Natural killer cell (primary cell): Measurements from ENCODE around the gene PLPP7. TPM values are rescaled to one million over a fixed set of nuclear protein-coding genes. Genes with fewer than 3 reads are reported as not detected.
A peak's percentile ranks its signal among the peaks of the same experiment; 100 is the strongest.

Experiments used
- ATAC-seq, 3 donors: fragments of 150-1000 bp in 2 of 3; fragments of 200-7000 bp in 1 of 3; cut with Tn5 transposase; 1 replicate in 1 of 3; 2 replicates in 2 of 3; pipeline ENCODE4 v1.10.0; 2021; ENCODE audit warnings: mild to moderate bottlenecking in 2 of 3, moderate library complexity in 2 of 3
- DNase-seq, 2 donors: peaks; one replicate each; pipeline versions ENCODE4 v3.0.0 to v3.0.0-alpha.2; 2013 to 2021; ENCODE audit warnings: mixed read lengths in 1 of 2
- H3K27ac ChIP-seq: one replicate; pipeline ENCODE4 v1.5.1; 2013; ENCODE audit warnings: mild to moderate bottlenecking, low read length
- H3K27me3 ChIP-seq: one replicate; pipeline ENCODE4 v1.6.1; 2013; ENCODE audit warnings: low read length; ENCODE audit not compliant: control insufficient read depth, insufficient read depth
- H3K36me3 ChIP-seq: one replicate; pipeline ENCODE4 v1.6.1; 2013; ENCODE audit warnings: low read length; ENCODE audit not compliant: control insufficient read depth, insufficient read depth
- H3K4me1 ChIP-seq: one replicate; pipeline ENCODE4 v1.6.1; 2013; ENCODE audit warnings: low read length; ENCODE audit not compliant: control insufficient read depth, insufficient read depth
- H3K4me3 ChIP-seq: one replicate; pipeline ENCODE4 v1.5.1; 2013; ENCODE audit warnings: low read length
- H3K9me3 ChIP-seq: one replicate; pipeline ENCODE4 v1.6.1; 2013; ENCODE audit warnings: low read length; ENCODE audit not compliant: control insufficient read depth, insufficient read depth
- H3K27ac Mint-ChIP-seq, 2 donors: one replicate each; pipeline ENCODE4 v1.8.0; 2022; ENCODE audit warnings: mild to moderate bottlenecking in 2 of 2, mixed read lengths in 2 of 2, moderate library complexity in 1 of 2
- H3K27me3 Mint-ChIP-seq, 2 donors: one replicate each; pipeline ENCODE4 v1.8.0; 2022; ENCODE audit warnings: low read depth in 2 of 2, mixed read lengths in 2 of 2
- H3K36me3 Mint-ChIP-seq: one replicate; pipeline ENCODE4 v1.8.0; 2022; ENCODE audit warnings: mixed read lengths
- H3K4me1 Mint-ChIP-seq, 2 donors: one replicate each; pipeline ENCODE4 v1.8.0; 2022; ENCODE audit warnings: mixed read lengths in 2 of 2
- H3K4me3 Mint-ChIP-seq: one replicate; pipeline ENCODE4 v1.8.0; 2022; ENCODE audit warnings: mild to moderate bottlenecking, moderate library complexity, mixed read lengths
- H3K9me3 Mint-ChIP-seq, 2 donors: one replicate each; pipeline ENCODE4 v1.8.0; 2022; ENCODE audit warnings: mixed read lengths in 2 of 2
- WGBS: methylation state at CpG from one replicate; pipeline ENCODE4 v1.1.7; 2013; ENCODE audit warnings: missing lambda C conversion rate; ENCODE audit not compliant: insufficient coverage; 5-methylcytosine and 5-hydroxymethylcytosine counted together
- intact Hi-C: fragments of 100-400 bp; cut with micrococcal nuclease; formaldehyde crosslinking; loops from one replicate; pipeline ENCODE4 v1.14.2; 2022
- total RNA-seq, 4 donors: library from RNA; stranded (reverse); fragments of 120-200 nt in 1 of 4; gene quantifications; one replicate each; pipeline versions ENCODE4 v1.2.3 to v1.2.4, GENCODE V29; 2013 to 2022
- TF ChIP-seq, protein P1 (sequence below): fragments of 200-600 bp; IDR thresholded peaks from one replicate; pipeline ENCODE4 v1.8.0; 2022; ENCODE audit warnings: antibody characterized with exemption

The PLPP7 gene
- total RNA-seq, 3 donors from 2014 or later (not counting 1 experiment from before 2014, with no cell fraction given) = 0.28 to 0.59 (median 0.34) TPM

DNA sequence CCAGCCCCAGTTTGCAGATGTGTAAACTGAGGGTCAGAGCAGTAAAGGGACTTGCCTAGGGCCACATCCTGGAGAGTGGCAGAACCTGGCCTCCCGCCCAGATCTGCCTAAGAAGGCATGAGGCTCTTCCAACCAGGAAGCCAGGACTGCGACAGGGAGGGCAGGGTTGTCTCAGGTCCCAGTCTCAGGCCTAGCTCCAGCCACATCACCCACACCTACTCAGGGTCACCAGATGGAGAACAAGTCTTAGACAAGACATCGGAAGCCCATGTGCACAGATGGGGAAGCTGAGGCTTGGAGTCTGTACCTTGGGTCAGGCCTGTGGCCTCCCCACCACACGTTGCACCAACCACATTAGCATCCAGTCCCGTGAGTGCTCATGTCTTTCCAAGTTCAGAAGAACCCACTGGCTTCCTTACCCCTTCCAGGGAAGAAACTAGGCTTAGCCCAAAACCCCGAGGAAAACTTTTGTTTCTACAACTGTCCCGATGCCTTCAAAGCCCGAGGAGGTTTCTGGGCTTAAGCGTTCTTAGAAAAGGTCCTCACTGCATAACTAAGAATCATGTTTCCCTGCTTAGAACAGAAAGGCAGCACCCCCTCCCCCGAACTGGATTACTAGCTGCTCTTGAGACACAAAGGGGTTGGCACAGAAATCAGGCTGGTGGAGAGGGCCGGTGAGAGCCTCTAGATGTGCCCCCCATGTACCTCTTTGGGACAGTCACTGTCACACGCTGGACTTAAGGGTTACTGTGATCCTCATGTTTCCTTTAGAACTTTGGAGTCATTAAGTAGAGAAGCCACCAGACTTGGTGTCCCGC, 15.5 kb upstream of the PLPP7 start:
- no peaks in the 10 kb centered on the region for H3K27me3 Mint-ChIP-seq
- H3K4me3 Mint-ChIP-seq = peak overlapping the region; percentile 99
- ATAC-seq (no peak), DNase-seq (peak in 1 of 2 donors; percentile 47)
- Histone ChIP-seq H3K27ac (peak overlapping the region; percentile 87), H3K4me3 (peak overlapping the region; percentile 91), H3K4me1 (peaks cover 66% of the 10 kb centered on the region), H3K27me3 (no peaks in the 10 kb centered on the region), H3K9me3 (no peaks in the 10 kb centered on the region), H3K36me3 (no peaks in the 10 kb centered on the region)
- H3K27ac Mint-ChIP-seq = peak overlapping the region; percentile 91 to 95
- H3K9me3 Mint-ChIP-seq = no peaks in the 10 kb centered on the region
- intact Hi-C loops = loop anchor here (2.0 to 5.0 kb wide), 2 partner anchors 21 to 133 kb away; no protein-coding TSS in a partner anchor
- WGBS = 5% methylated on average over 13 of the region's 13 CpGs
- peaks cover 59 to 75% of the 10 kb centered on the region in 2 donors for H3K4me1 Mint-ChIP-seq
- TF ChIP-seq, protein P1, sequence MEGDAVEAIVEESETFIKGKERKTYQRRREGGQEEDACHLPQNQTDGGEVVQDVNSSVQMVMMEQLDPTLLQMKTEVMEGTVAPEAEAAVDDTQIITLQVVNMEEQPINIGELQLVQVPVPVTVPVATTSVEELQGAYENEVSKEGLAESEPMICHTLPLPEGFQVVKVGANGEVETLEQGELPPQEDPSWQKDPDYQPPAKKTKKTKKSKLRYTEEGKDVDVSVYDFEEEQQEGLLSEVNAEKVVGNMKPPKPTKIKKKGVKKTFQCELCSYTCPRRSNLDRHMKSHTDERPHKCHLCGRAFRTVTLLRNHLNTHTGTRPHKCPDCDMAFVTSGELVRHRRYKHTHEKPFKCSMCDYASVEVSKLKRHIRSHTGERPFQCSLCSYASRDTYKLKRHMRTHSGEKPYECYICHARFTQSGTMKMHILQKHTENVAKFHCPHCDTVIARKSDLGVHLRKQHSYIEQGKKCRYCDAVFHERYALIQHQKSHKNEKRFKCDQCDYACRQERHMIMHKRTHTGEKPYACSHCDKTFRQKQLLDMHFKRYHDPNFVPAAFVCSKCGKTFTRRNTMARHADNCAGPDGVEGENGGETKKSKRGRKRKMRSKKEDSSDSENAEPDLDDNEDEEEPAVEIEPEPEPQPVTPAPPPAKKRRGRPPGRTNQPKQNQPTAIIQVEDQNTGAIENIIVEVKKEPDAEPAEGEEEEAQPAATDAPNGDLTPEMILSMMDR = no peak
- H3K36me3 Mint-ChIP-seq = peaks cover 7% of the 10 kb centered on the region

DNA sequence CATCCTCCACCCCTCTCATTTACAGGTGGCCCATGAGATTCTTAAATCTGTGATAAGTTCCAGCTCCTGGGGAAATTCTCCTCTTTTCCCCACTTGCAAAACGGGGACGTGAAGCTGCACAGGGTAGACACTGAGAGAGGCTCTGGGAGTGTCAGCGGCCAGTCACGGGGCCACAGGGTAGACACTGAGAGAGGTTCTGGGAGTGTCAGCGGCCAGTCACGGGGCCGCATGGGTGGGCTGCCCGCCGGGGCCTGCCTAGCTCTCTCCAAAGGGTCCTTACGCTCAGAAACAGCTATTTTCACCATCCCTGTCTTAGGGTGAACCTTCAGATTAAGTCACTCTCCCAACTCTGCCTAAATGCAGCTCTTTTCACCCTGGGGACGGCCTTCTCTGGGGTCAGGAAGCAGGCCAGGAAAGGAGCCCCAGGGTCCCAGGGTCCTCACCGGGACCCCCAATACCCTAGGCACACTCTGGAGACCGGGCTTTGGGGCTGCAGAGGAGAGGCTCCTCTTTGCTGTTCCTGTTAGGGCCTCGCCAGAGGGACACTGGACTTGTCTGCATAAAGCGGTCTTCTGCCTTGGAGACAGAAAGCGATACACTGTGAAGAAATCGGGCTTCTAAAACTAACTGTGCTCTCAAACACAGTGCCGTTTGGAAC, 14.7 kb upstream of the PLPP7 start:
- peak overlapping the region; percentile 91 for H3K4me3 ChIP-seq
- H3K27me3 Mint-ChIP-seq = no peaks in the 10 kb centered on the region
- peaks cover 59 to 73% of the 10 kb centered on the region in 2 donors for H3K4me1 Mint-ChIP-seq
- TF ChIP-seq, protein P1 = no peak
- peak overlapping the region; percentile 91 to 95 for H3K27ac Mint-ChIP-seq
- no peaks in the 10 kb centered on the region for H3K9me3 Mint-ChIP-seq
- intact Hi-C loops = loop anchor here (1.0 to 5.0 kb wide), 3 partner anchors 22 to 132 kb away; no protein-coding TSS in a partner anchor
- DNase-seq (peak in 1 of 2 donors; percentile 31), ATAC-seq (peak; percentile 16 to 35 (median 27))
- no peaks in the 10 kb centered on the region for H3K36me3 ChIP-seq
- H3K9me3 ChIP-seq = no peaks in the 10 kb centered on the region
- peaks cover 65% of the 10 kb centered on the region for H3K4me1 ChIP-seq
- no peaks in the 10 kb centered on the region for H3K27me3 ChIP-seq
- H3K4me3 Mint-ChIP-seq = peak overlapping the region; percentile 99
- peaks cover 7% of the 10 kb centered on the region for H3K36me3 Mint-ChIP-seq
- peak overlapping the region; percentile 87 for H3K27ac ChIP-seq
- under 1% methylated on average over 18 of the region's 18 CpGs for WGBS

DNA sequence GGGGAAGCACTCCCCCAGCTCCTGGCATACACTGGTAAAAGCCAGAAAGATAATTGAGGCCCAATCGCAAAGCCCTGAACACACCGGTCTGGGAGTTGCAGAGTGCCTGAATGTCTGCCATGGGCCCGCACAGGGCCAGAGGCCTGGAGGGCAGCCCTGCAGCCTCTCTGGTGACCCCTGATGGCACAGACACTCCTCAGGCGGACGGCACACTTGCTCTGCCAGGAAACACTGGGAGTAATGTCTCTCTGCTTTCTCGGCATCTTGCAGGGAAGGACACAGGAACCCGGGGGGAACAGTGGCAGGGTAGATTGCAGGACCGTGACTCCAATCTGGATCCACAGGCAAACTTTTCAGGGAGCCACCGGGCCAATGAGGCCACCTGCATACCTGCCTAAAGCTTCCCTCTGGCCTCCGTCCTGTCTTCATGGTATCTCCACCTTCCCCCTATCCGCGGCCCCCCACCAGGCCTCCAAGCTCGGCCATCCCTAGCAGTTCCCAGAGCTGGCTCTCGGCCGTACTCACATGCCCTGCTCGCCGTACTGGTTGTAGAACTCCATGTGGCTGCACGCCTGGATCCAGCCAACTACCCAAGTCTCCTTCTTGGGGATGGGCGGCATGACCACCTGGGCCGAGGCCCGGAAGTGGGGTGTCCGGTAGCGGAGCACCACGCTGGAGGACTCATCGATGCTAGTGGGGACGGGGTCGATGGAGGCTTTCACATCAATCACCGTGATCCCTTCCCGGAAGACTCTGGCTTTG, 14.0 kb upstream of the PLPP7 start:
- peak overlapping the region; percentile 91 for H3K4me3 ChIP-seq
- H3K36me3 Mint-ChIP-seq = peaks cover 7% of the 10 kb centered on the region
- peak overlapping the region; percentile 99 for H3K4me3 Mint-ChIP-seq
- 0% methylated on average over 29 of the region's 29 CpGs for WGBS
- DNase-seq (peak in 1 of 2 donors; percentile 56), ATAC-seq (peak in 2 of 3 donors; percentile 30 to 40)
- H3K4me1 Mint-ChIP-seq = peaks cover 53 to 67% of the 10 kb centered on the region in 2 donors
- no peaks in the 10 kb centered on the region for H3K36me3 ChIP-seq
- no peaks in the 10 kb centered on the region for H3K27me3 Mint-ChIP-seq
- peaks cover 62% of the 10 kb centered on the region for H3K4me1 ChIP-seq
- H3K27ac Mint-ChIP-seq = peak overlapping the region; percentile 91 to 95
- no peaks in the 10 kb centered on the region for H3K9me3 Mint-ChIP-seq
- no peaks in the 10 kb centered on the region for H3K27me3 ChIP-seq
- intact Hi-C loops = loop anchor here (1.0 to 2.0 kb wide), 2 partner anchors 23 to 37 kb away; no protein-coding TSS in a partner anchor
- no peaks in the 10 kb centered on the region for H3K9me3 ChIP-seq
- TF ChIP-seq, protein P1 = no peak
- peak overlapping the region; percentile 87 for H3K27ac ChIP-seq
